Muscle of arm (tissue), 12 donors: ENCODE data around the gene TMEM121. TPM values are rescaled to one million over a fixed set of nuclear protein-coding genes. Genes with fewer than 3 reads are reported as not detected.

Experiments used
- DNase-seq: peaks from one replicate; pipeline ENCODE4 v3.0.0-alpha.2; 2013
- polyA plus RNA-seq, 12 donors: library from polyadenylated mRNA; unstranded; fragments of 120-200 nt; gene quantifications; one replicate each; pipeline ENCODE4 v1.2.1, GENCODE V29; 2013; ENCODE audit not compliant: insufficient read length in 12 of 12

Gene TMEM121
- polyA plus RNA-seq, 12 donors = 1.0 to 3.1 (median 1.5) TPM; not detected in 2

- no peak for DNase-seq
Measured at GRCh38 chr14:105496831-105497591, 29.4 kb upstream of the TMEM121 start.

GRCh38 chr14:105497671-105498429, 28.5 kb upstream of the TMEM121 start:
- DNase-seq = no peak

- DNase-seq = no peak
Measured at GRCh38 chr14:105498430-105499255, 27.7 kb upstream of the TMEM121 start.

DNA sequence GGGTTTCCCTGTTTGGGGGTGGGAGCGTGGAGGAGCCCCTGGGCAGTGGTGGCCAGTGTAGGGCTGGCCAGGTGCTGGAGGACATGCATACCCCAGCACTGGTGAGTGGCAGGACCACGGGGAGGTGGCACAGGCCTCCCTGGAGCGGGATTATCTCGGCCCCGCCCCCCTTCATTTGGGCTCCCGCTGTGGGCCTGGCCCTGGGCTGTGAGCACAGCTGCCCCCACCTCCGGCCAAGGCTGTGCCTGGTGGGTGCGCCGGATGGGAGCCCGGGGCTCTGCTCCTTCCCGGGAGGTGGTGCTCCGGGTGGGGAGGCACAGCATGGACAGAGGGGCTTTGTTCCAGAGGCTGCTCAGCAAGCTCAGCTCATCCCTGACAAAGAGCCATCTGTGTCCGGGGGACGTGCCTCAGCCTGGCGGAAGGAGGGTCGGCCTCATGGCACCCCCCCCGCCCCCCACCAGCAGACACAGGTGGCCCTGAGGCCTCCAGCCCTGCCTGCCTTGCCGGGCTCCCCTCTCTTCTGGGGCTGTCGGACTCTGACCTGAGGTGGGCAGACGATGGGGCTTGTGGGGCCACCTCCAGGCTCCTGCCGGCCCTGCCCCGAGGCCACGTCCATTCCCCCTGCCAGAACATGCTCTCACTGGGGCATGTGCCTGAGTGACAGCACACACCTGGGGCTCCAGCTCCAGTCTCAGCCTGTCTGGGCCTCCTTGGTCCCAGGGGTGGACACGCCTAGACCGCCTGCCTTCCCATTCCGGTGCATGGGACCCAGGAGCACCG, 26.9 kb upstream of the TMEM121 start:
- DNase-seq = no peak

DNA sequence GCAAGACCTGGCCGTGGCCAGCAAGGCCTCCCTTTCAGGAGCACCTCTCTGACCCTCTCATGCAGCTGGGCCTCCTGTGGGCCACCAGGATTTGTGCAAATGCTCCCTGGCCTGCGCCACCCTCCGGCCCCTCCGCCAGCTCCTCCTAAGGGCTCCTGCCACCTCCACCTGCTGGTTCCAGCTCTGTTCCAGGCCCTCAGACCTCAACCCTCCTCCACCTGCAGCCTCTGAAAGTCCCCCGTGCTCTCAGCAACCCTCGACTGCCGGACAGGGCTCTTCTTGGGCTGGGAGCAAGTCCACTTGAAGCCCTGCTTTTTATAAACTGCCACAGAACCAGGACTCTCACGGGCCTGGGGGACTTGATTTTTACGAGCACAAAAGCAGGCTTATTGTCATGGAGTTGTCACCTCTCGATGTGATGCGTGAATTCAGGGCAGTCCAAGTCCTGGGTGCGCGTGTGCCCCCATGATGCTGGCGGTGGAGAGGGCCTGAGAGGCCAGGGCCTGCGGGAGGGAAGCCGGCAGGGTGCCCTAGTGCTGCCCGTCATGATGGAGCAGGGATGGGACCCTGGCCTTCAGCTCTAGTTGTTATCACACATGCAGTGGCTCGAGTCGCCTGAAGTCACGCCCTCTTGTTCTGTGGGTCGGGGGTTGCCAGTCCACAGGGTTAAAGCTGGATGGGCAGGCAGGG, 26.2 kb upstream of the TMEM121 start:
- no peak for DNase-seq

DNA sequence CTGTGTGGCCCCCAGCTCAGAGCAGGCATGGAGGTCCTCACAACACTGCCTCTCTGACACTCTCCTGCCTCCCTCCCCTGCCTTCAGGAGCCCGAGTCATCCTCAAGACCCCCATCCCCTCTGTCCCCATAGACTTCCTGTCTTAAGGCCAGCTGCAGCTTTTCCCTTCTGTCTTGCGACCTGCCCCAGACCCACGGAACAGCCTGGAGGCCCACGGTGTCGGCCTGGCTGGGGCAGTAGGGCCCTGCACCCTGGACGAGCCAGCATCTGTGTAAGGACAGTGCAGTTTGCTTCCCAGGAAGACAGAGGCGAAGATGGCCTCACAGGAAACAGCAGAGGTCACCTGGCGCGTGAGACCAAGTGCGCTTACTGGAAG, 25.7 kb upstream of the TMEM121 start:
- no peak for DNase-seq

DNA sequence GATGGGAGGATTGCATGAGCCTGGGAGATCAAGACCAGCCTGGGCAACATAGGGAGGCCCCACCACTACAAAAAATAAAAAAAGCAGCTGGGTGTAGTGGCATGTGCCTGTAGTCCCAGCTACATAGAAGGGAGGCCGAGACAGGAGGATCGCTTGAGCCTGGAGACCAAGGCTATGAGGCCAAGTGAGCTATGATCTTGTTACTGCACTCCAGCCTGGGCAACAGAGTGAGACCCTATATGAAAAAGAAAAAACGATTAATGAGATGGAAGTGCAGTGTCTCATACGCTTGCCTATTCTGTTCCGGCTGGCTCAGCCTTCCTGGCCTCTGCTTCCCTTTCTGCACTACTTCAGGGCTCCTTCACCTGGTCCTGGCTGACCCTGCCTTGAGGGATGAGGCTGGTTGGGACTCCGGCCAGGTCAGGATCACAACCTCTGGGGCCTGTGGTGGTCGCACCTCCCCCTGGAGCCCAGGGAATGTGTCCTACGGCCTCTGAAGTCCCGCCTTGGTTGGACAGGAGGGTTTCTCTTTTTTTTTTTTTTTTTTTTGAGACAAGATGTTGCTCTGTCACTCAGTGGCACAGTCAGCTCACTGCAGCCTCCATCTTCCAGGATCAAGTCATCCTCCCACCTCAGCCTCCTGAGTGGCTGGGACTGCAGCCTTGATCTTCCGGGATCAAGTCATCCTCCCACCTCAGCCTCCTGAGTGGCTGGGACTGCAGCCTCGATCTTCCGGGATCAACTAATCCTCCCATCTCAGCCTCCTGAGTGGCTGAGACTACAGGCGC, 24.7 kb upstream of the TMEM121 start:
- no peak for DNase-seq

GRCh38 chr14:105502446-105503295, 23.7 kb upstream of the TMEM121 start:
- no peak for DNase-seq

GRCh38 chr14:105503296-105503640, 23.1 kb upstream of the TMEM121 start:
- no peak for DNase-seq

DNA sequence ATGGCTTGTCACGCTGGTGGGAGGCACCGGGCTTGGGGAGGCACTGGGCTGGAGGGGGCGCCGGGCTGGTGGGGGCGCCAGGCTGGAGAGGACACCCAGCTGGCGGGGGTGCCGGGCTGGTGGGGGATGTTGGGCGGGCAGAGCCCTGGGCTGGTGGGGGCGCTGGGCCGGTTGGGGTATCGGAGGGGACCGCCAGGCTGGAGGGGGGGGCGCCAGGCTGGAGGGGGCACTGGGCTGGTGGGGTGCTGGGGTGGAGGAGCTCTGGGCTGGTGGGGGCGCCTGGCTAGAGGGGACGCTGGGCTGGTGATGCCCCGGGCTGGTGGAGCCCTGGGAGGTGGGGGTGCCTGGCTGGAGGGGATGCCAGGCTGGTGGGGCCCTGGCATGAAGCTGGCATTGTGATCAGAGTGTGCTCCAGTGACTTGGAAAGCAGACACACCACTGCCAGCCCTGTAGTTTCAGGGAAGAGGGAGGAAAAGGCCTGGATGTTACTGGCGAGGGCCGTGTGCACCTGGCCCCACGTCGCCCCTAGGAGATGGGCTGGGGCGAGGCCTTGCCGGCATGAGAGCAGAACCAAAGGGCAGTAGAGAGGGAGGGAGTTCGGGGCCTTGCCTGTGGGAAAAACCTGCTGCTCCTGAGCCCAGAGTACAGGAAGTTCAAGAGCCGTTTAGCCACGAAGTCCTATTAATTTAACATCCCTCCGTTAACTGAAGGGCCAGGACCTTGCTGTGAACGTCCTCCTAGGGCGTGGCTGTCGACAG, 22.3 kb upstream of the TMEM121 start:
- no peak for DNase-seq

- DNase-seq = no peak
Measured at GRCh38 chr14:105505101-105505500, 21.3 kb upstream of the TMEM121 start.

DNA sequence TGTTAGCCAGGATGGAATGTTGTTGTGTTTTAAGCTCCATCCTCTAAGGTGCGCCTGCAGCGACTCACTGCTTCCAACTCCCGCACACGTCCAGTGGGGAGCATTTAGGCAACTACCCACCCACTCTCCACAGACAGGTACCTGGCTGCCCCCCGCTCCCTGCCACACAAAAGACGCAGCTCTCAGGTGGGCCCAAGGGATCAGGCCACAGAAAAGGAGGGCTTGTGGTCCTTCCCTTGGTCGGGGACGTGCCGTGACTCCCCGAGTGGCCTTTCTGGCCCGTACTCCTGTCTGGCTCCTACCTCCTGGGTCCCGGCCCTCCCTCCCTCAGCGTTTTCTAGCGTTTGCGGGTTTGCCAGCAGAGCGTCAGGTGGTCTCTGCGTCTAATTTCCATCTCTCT, 19.1 kb upstream of the TMEM121 start:
- no peak for DNase-seq

DNA sequence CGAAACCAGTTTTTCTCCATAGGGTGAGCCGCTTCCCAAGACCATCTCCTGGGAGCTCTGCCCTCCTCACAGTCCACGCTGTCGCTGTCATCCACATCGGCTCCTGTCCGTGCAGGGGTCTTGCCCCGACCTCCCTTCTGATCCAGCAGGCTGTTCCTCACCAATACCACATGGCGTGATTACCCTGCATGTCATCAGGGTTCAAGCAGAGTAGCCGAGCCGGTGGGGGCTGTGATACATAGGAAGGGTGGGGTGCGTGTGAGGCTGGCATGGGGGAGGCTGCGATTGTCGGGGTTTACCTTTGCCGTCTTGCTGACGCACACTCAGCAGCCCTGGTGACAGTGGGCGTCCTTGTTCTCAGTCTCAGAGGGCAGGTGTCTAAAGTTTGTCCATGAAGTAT, 18.3 kb upstream of the TMEM121 start:
- no peak for DNase-seq

DNA sequence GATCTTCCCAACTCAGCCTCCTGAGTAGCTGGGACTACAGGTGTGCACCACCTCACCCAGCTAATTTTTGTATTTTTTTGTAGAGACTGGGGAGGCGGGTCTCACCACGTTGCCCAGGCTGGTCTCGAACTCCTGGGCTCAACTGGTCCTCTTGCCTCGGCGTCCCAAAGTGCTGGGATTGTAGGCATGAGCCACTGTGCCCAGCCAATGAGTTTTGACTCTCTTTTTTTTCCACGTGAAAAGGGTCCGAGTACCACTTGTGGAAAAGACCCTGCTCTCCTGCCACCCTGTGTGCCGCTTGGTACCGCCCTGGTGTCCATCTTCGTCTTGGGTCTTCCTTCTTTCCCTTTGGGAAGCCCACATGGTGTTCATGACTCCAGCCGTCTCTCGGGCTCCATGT, 17.8 kb upstream of the TMEM121 start:
- no peak for DNase-seq

DNA sequence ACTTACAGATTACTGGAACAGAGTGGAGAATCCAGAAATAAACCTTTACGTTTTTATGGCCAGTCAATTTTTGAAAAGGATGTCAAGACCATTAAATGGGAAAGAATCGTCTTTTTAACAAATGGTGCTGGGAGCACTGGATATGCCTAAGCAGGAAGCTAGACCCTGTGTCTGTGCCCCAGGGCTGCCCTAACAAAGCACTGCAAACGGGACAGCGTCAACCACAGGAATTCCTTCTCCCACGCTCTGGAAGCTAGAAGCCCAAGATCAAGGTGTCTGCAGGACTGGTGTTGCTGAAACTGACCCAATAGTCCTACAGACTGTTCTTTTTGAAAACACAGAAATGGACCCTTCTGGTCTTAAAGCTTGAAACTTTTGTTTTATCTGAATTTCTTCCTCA, 9.3 kb upstream of the TMEM121 start:
- no peak for DNase-seq

DNA sequence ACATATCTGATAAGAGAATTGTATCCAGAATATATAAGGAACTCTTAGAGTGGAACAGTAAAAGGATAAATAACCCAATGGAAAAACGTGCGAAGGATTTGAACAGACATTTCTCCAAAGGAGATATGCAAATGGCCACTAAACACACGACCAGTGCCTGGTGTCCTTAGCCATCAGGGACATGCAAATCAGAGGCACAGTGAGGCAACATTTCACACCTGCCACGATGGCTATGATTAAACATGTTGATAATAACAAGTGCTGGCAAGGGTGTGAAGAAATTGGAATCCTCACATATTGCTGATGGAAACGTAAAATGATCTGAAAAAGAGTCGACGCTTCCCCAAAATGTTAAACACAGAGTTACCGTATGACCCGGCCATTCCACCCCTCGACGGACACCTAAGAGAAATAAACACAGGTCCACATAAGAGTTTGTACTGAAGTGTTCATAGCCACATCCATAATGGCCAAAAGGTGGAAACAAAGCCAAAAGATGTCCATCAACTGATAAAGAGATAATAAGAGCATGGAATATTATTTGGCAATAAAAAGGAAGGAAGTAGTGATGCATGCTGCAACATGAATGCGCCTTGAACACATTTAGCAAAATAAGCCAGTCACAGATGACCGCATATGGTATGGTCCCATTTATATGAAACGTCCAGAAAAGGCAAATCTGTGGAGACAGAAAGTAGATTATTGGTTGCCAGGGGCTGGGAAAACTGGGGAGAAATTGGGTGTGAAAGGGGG, 6.3 kb upstream of the TMEM121 start:
- no peak for DNase-seq

DNA sequence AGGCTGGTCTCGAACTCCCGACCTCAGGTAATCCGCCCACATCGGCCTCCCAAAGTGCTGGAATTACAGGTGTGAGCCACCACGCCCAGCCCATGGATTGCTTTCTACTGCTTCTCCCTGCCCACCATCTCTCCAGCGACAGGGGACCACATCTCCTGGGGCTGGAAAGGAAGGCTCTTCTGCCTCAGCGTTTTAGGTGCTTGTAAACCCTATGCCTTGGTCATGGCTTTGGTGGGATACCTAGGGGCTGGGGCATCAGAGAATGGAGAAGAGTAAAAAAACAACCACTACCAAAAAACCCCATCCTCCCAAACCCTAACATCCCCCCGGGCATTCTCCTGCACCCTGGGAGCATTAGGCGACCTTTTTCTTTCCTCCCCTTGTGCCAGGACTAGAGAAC, 1.1 kb upstream of the TMEM121 start:
- DNase-seq = no peak
